ENCODE data around the gene WASHC4. TPM values are rescaled to one million over a fixed set of nuclear protein-coding genes. Genes with fewer than 3 reads are reported as not detected.

Gene WASHC4
- total and polyA plus RNA-seq, 8 donors, result 8.9 to 33.0 (median 17.7) TPM

GRCh38 chr12:105076098-105076497 is 31.4 kb upstream of the WASHC4 start:
- Histone ChIP-seq H3K36me3 (no peaks in the 10 kb centered on the region), H3K4me3 (no peak overlapping the region), H3K27me3 (no peaks in the 10 kb centered on the region), H3K4me1 (peaks cover 0 to 6% (median 0%) of the 10 kb centered on the region in 3 donors), H3K9me3 (no peaks in the 10 kb centered on the region), H3K27ac (no peak overlapping the region)
- peak in 3 of 4 donors; percentile 26 to 48 (median 39) for ATAC-seq
- 68 to 71% methylated on average over 1 of the region's 1 CpG for WGBS, 2 donors
- intact Hi-C loops (cut with DNase I), result no loop called here
- DNase-seq, result no peak
- FAIRE-seq, result no peak
- no peak for TF ChIP-seq CTCF (IDR thresholded peaks at IDR 0.05)

GRCh38 chr12:105076913-105077312 is 30.6 kb upstream of the WASHC4 start:
- Histone ChIP-seq H3K4me1 (peaks cover 0 to 6% (median 5%) of the 10 kb centered on the region in 3 donors), H3K36me3 (no peaks in the 10 kb centered on the region), H3K9me3 (no peaks in the 10 kb centered on the region), H3K27me3 (no peaks in the 10 kb centered on the region), H3K27ac (no peak overlapping the region), H3K4me3 (no peak overlapping the region)
- FAIRE-seq (no peak), DNase-seq (no peak), ATAC-seq (no peak)
- no peak for TF ChIP-seq CTCF (IDR thresholded peaks at IDR 0.05)
- intact Hi-C loops (cut with DNase I), result no loop called here
- WGBS, 2 donors, result 63 to 74% methylated on average over 3 of the region's 3 CpGs

- ATAC-seq, result no peak
- intact Hi-C loops (cut with DNase I), result no loop called here
- Histone ChIP-seq H3K9me3 (no peaks in the 10 kb centered on the region), H3K4me3 (no peak overlapping the region), H3K27ac (no peak overlapping the region), H3K4me1 (peaks cover 0 to 9% (median 6%) of the 10 kb centered on the region in 3 donors), H3K27me3 (no peaks in the 10 kb centered on the region), H3K36me3 (no peaks in the 10 kb centered on the region)
- TF ChIP-seq CTCF (IDR thresholded peaks at IDR 0.05), result no peak
- 81 to 93% methylated on average over 7 of the region's 7 CpGs for WGBS, 2 donors
- no peak for DNase-seq
- no peak for FAIRE-seq
These were observed 30.1 kb upstream of the WASHC4 start for GRCh38 chr12:105077435-105077834.

GRCh38 chr12:105078712-105079570 is 28.6 kb upstream of the WASHC4 start:
- peaks cover 0 to 11% (median 6%) of the 10 kb centered on the region in 3 donors for H3K4me1 ChIP-seq
- 74 to 83% methylated on average over 11 of the region's 11 CpGs for WGBS, 2 donors
- FAIRE-seq, result no peak
- H3K27ac ChIP-seq, result no peak overlapping the region
- H3K36me3 ChIP-seq, result no peaks in the 10 kb centered on the region
- no peak for ATAC-seq
- intact Hi-C loops (cut with DNase I), result no loop called here
- no peak for TF ChIP-seq CTCF (IDR thresholded peaks at IDR 0.05)
- H3K9me3 ChIP-seq, result no peaks in the 10 kb centered on the region
- no peak for DNase-seq
- no peaks in the 10 kb centered on the region for H3K27me3 ChIP-seq
- no peak overlapping the region for H3K4me3 ChIP-seq

GRCh38 chr12:105083031-105083430 is 24.5 kb upstream of the WASHC4 start:
- peak in 3 of 4 donors; percentile 4 to 10 (median 5) for ATAC-seq

More at GRCh38 chr12:105083031-105083430, 24.5 kb upstream of the WASHC4 start:
- intact Hi-C loops (cut with DNase I), result no loop called here
- Histone ChIP-seq H3K36me3 (no peaks in the 10 kb centered on the region), H3K4me3 (peak overlapping the region in 3 of 4 donors; percentile 63 to 80 (median 72)), H3K27me3 (no peaks in the 10 kb centered on the region), H3K9me3 (no peaks in the 10 kb centered on the region), H3K4me1 (peaks cover 0 to 11% (median 0%) of the 10 kb centered on the region in 3 donors), H3K27ac (peak overlapping the region; percentile 67 to 71 (median 70))
- DNase-seq (peak in 3 of 6 donors; percentile 15 to 36 (median 29)), FAIRE-seq (no peak)
- 32 to 35% methylated on average over 5 of the region's 5 CpGs for WGBS, 2 donors
- TF ChIP-seq CTCF (IDR thresholded peaks at IDR 0.05), result no peak
